Measurements from ENCODE around the gene CABP1. TPM values are rescaled to one million over a fixed set of nuclear protein-coding genes. Genes with fewer than 3 reads are reported as not detected.

CABP1 gene
- total and polyA plus RNA-seq, 2 of the 13 experiments (the other 11 are each of a cell fraction or from before 2014, with no cell fraction given) = not detected

DNA sequence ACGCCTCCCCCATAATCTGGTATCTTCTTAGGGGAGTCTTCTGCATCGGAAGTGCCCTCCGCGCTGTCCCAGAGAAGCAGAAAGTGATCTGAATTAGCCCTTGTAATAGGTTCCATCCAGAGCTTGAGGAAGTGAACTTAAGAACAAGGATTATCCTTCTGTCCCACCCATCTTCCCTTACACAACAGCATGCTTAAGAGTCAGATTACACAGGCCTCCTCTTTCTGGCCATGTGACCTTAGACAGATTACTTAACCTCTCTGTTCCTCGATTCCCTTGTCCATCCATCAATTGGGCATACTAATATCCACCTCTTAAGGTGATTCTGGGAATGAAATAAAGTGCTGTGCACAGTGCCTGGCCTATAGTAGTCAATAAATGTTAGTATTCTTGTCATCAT, 11.4 kb downstream of the CABP1 start:
- Histone ChIP-seq H3K79me2 (ENCODE audit: insufficient read depth, low read length) (no peaks in the 10 kb centered on the region), H3K9me3 (ENCODE audit: low read length) (no peaks in the 10 kb centered on the region), H3K36me3 (replicated peaks in 1 of 2; ENCODE audit: control insufficient read depth in 1 of 2, insufficient read depth in 2 of 2, low read length in 2 of 2) (no peaks in the 10 kb centered on the region), H3K9ac (ENCODE audit: insufficient read depth, low read depth, low read length) (no peak overlapping the region), H3K4me1 (ENCODE audit: insufficient read depth, low read length) (peaks cover 13% of the 10 kb centered on the region), H2AFZ (ENCODE audit: low read length) (no peak overlapping the region), H3K27ac (ENCODE audit: extremely low read length, insufficient read depth, low read length) (no peak overlapping the region), H3K27me3 (ENCODE audit: control insufficient read depth in 1 of 2, insufficient read depth in 2 of 2, low read length in 2 of 2) (peaks cover 5 to 72% of the 10 kb centered on the region in 2 experiments; a peak in 4 of 5 replicates), H4K20me1 (ENCODE audit: insufficient read depth, low read length) (no peaks in the 10 kb centered on the region), H3K4me2 (ENCODE audit: low read depth, low read length) (no peak overlapping the region), H3K4me3 (replicated peaks in 1 of 3; ENCODE audit: insufficient read depth in 1 of 3, low read depth in 2 of 3, low read length in 3 of 3) (no peak overlapping the region)
- in situ Hi-C loops (cut with HindIII; ENCODE audit: extremely low pct_ligation_motif_present, low pct_unique_long_range_greater_than_20kb) (loop anchor here (5.0 kb wide), 1 partner anchor 70 kb away; the partner anchor contains the start of gene POP5), intact Hi-C loops (cut with micrococcal nuclease; ENCODE audit: unreplicated experiment) (no loop called here)
- TF ChIP-seq ZNF773 (CRISPR knock-in tag; IDR thresholded peaks at IDR 0.05; ENCODE audit: borderline replicate concordance) (no peak), KMT2B (CRISPR knock-in tag; IDR thresholded peaks at IDR 0.05) (no peak), ZNF720 (CRISPR knock-in tag; IDR thresholded peaks at IDR 0.05) (no peak), ZSCAN25 (CRISPR knock-in tag; IDR thresholded peaks at IDR 0.05) (no peak), KDM5B (CRISPR knock-in tag; IDR thresholded peaks at IDR 0.05; ENCODE audit: borderline replicate concordance) (no peak), EEA1 (CRISPR knock-in tag; IDR thresholded peaks at IDR 0.05; ENCODE audit: borderline replicate concordance) (no peak)
- TF ChIP-seq, protein P1, sequence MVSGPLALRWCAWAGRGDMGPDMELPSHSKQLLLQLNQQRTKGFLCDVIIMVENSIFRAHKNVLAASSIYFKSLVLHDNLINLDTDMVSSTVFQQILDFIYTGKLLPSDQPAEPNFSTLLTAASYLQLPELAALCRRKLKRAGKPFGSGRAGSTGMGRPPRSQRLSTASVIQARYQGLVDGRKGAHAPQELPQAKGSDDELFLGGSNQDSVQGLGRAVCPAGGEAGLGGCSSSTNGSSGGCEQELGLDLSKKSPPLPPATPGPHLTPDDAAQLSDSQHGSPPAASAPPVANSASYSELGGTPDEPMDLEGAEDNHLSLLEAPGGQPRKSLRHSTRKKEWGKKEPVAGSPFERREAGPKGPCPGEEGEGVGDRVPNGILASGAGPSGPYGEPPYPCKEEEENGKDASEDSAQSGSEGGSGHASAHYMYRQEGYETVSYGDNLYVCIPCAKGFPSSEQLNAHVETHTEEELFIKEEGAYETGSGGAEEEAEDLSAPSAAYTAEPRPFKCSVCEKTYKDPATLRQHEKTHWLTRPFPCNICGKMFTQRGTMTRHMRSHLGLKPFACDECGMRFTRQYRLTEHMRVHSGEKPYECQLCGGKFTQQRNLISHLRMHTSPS (CRISPR knock-in tag; IDR thresholded peaks at IDR 0.05; ENCODE audit: low read depth) = no peak
- TF ChIP-seq, protein P2, sequence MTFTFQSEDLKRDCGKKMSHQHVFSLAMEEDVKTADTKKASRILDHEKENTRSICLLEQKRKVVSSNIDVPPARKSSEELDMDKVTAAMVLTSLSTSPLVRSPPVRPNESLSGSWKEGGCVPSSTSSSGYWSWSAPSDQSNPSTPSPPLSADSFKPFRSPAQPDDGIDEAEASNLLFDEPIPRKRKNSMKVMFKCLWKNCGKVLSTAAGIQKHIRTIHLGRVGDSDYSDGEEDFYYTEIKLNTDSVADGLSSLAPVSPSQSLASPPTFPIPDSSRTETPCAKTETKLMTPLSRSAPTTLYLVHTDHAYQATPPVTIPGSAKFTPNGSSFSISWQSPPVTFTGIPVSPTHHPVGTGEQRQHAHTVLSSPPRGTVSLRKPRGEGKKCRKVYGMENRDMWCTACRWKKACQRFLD (CRISPR knock-in tag; IDR thresholded peaks at IDR 0.05; ENCODE audit: borderline replicate concordance) = no peak
- 48% methylated on average over 5 of the region's 5 CpGs for WGBS (ENCODE audit: low lambda C conversion rate)
- ChIA-PET CTCF (ENCODE audit: low intra/inter-chr PET ratio, low total read pairs) (no interaction called here), POLR2A (no interaction called here)
- no TSS peak for BruUV-seq (replicated peaks)
- FAIRE-seq (no peak), ATAC-seq (no peak), DNase-seq (ENCODE audit: low spot score) (no peak)
